Measurements from ENCODE around the gene CACNA1F.

- TF ChIP-seq CTCF (conservative IDR thresholded peaks at IDR 0.05) (no peak), EZH2 (IDR thresholded peaks at IDR 0.05; ENCODE audit: low read depth) (no peak)
Measured at GRCh38 chrX:49273181-49273727, 40.1 kb upstream of the CACNA1F start.
